K562 (cell line): ENCODE data around the gene GORASP2. TPM values are rescaled to one million over a fixed set of nuclear protein-coding genes. Genes with fewer than 3 reads are reported as not detected.

Experiments used
- ATAC-seq: fragments of 200-7000 bp; cut with Tn5 transposase; 3 replicates; pipeline ENCODE4 v1.9.1; 2020; ENCODE audit warnings: moderate library complexity
- BruUV-seq: library from RNA; stranded (reverse); fragments of 400-500 nt; replicated peaks from 2 replicates; lab custom pipeline; 2021; lab: Mats Ljungman, UMichigan
- CTCF ChIA-PET: fragments of 300-600 bp; formaldehyde crosslinking; extraction: SDS; loops from one replicate; lab custom pipeline; 2021; ENCODE audit warnings: low intra/inter-chr PET ratio; lab: Yijun Ruan, JAX
- POLR2A ChIA-PET: fragments of 300-600, 350-650 bp; sonication (Branson Sonifier 250); formaldehyde crosslinking; extraction: SDS; loops from one replicate; lab custom pipeline; 2021; ENCODE audit warnings: antibody characterized with exemption, inconsistent platforms; lab: Yijun Ruan, JAX
- DNase-seq, 4 experiments: peaks; one replicate each; pipeline versions ENCODE4 v3.0.0 to v3.0.0-alpha.2; 2011 to 2018; ENCODE audit warnings: low spot score in 3 of 4, mixed read lengths in 3 of 4; ENCODE audit errors: extremely low read depth in 1 of 4
- FAIRE-seq: peaks from 2 replicates; lab custom pipeline; 2011; peaks lifted over from hg19 to GRCh38; lab: Jason Lieb, UNC
- H2AFZ ChIP-seq: 2 replicates; pipeline ENCODE4 v1.6.0; 2011; ENCODE audit warnings: low read depth, low read length, control low read depth, inconsistent platforms
- H3K27ac ChIP-seq: fragments of 200-600 bp; 3 replicates; pipeline ENCODE4 v1.8.0; 2011; ENCODE audit warnings: low read depth, mild to moderate bottlenecking, control low read depth, inconsistent platforms, low read length, moderate library complexity, mixed read lengths; ENCODE audit errors: extremely low read depth
- H3K27me3 ChIP-seq, 2 experiments: fragments of 300-600 bp in 1 of 2; 2 replicates in 1 of 2; 3 replicates in 1 of 2; pipeline versions ENCODE4 v1.6.0 to v1.8.0; 2011; ENCODE audit warnings: inconsistent platforms in 2 of 2, low read length in 2 of 2, mild to moderate bottlenecking in 1 of 2, mixed read lengths in 1 of 2, moderate library complexity in 1 of 2; ENCODE audit not compliant: control insufficient read depth in 2 of 2, insufficient read depth in 2 of 2
- H3K36me3 ChIP-seq: fragments of 300-600 bp; 3 replicates; pipeline ENCODE4 v1.8.0; 2011; ENCODE audit warnings: mild to moderate bottlenecking, low read length, inconsistent platforms; ENCODE audit not compliant: control insufficient read depth, insufficient read depth
- H3K4me1 ChIP-seq, 2 experiments: fragments of 200-600 bp in 1 of 2; replicated peaks in 1 of 2; 2 replicates in 1 of 2; 3 replicates in 1 of 2; pipeline versions ENCODE4 v1.5.1 to v1.8.0; 2011; ENCODE audit warnings: inconsistent platforms in 2 of 2, low read length in 2 of 2, mild to moderate bottlenecking in 1 of 2, mixed read lengths in 1 of 2, moderate library complexity in 1 of 2; ENCODE audit not compliant: control insufficient read depth in 2 of 2, insufficient read depth in 2 of 2
- H3K4me2 ChIP-seq: 2 replicates; pipeline ENCODE4 v1.6.1; 2011; ENCODE audit warnings: low read length, control low read depth, inconsistent platforms, mixed read lengths; ENCODE audit not compliant: insufficient read depth
- H3K4me3 ChIP-seq: fragments of 200-600 bp; sonication (generic), shearing (Covaris generic); 2 replicates; pipeline ENCODE4 v1.5.1; 2016; ENCODE audit warnings: control low read depth, inconsistent platforms
- H3K79me2 ChIP-seq: fragments of 200-600 bp; 3 replicates; pipeline ENCODE4 v1.8.0; 2011; ENCODE audit warnings: low read length, inconsistent platforms; ENCODE audit not compliant: control insufficient read depth, insufficient read depth
- H3K9ac ChIP-seq, 2 experiments: 2 replicates each; pipeline versions ENCODE4 v1.6.0 to v1.6.1; 2011; ENCODE audit warnings: low read depth in 2 of 2, low read length in 2 of 2, control low read depth in 1 of 2, inconsistent platforms in 1 of 2, mild to moderate bottlenecking in 1 of 2, mixed read lengths in 1 of 2; ENCODE audit not compliant: insufficient read depth in 1 of 2
- H3K9me1 ChIP-seq: one replicate; pipeline ENCODE4 v1.6.0; 2011; ENCODE audit warnings: inconsistent platforms, mild to moderate bottlenecking, low read length, moderate library complexity; ENCODE audit not compliant: control insufficient read depth, insufficient read depth
- H3K9me3 ChIP-seq: replicated peaks from 2 replicates; pipeline ENCODE4 v1.5.1; 2011; ENCODE audit warnings: low read depth, low read length, inconsistent platforms; ENCODE audit not compliant: control insufficient read depth, insufficient read depth
- H4K20me1 ChIP-seq: replicated peaks from 2 replicates; pipeline ENCODE4 v1.6.1; 2011; ENCODE audit warnings: low read length, inconsistent platforms, mixed read lengths; ENCODE audit not compliant: control insufficient read depth, insufficient read depth
- DIDO1 ChIP-seq: fragments of 450-650 bp; IDR thresholded peaks from 2 replicates; pipeline ENCODE4 v1.6.1; 2016; ENCODE audit warnings: low read depth, missing biosample characterization, missing genetic modification characterization
- EGR1 ChIP-seq: fragments of 450-650 bp; conservative IDR thresholded peaks from 2 replicates; pipeline ENCODE4 v1.6.1; 2017; ENCODE audit warnings: mild to moderate bottlenecking
- HCFC1 ChIP-seq: IDR thresholded peaks from 2 replicates; pipeline ENCODE4 v1.6.1; 2012; ENCODE audit warnings: low read depth, low read length, improper control_type of control experiment
- NFIX ChIP-seq: fragments of 250-450 bp; sonication (Bioruptor Pico); IDR thresholded peaks from 2 replicates; pipeline ENCODE4 v1.4.0; 2020; ENCODE audit warnings: low read depth, mild to moderate bottlenecking, moderate library complexity
- PHF20 ChIP-seq: fragments of 450-650 bp; IDR thresholded peaks from 2 replicates; pipeline ENCODE4 v1.6.1; 2018; ENCODE audit not compliant: partially characterized antibody
- RBFOX2 ChIP-seq: fragments of 200-400 bp; formaldehyde crosslinking; IDR thresholded peaks from 2 replicates; pipeline ENCODE4 v1.6.1; 2017; ENCODE audit warnings: low read depth, mild to moderate bottlenecking, low read length, moderate library complexity
- RHOXF2B ChIP-seq: fragments of 250-450 bp; sonication (Bioruptor Pico); conservative IDR thresholded peaks from 2 replicates; pipeline ENCODE4 v1.5.1; 2021
- SRSF7 ChIP-seq: fragments of 200-400 bp; formaldehyde crosslinking; optimal IDR thresholded peaks from 2 replicates; pipeline ENCODE3; 2017; ENCODE audit warnings: mild to moderate bottlenecking, low read depth, low read length
- ZBED1 ChIP-seq: IDR thresholded peaks from 2 replicates; pipeline ENCODE4 v1.6.1; 2014
- ZNF699 ChIP-seq: fragments of 250-450 bp; sonication (Bioruptor Pico); IDR thresholded peaks from 2 replicates; pipeline ENCODE4 v1.8.0; 2021; ENCODE audit warnings: mild to moderate bottlenecking, moderate library complexity; ENCODE audit not compliant: insufficient replicate concordance
- ZNF79 ChIP-seq: fragments of 250-450 bp; sonication (Bioruptor Pico); IDR thresholded peaks from 2 replicates; pipeline ENCODE4 v1.4.0; 2020; ENCODE audit warnings: low read depth, mild to moderate bottlenecking, moderate library complexity
- WGBS: fragments of 100-300 bp; shearing (Covaris generic); methylation state at CpG from one replicate; pipeline ENCODE4 v1.1.6; 2016; ENCODE audit warnings: low coverage, mixed read lengths; ENCODE audit not compliant: insufficient coverage; ENCODE audit errors: missing lambda C conversion rate; 5-methylcytosine and 5-hydroxymethylcytosine counted together
- in situ Hi-C: fragments of 300-500 bp; cut with MboI; formaldehyde crosslinking; loops from 4 replicates; pipeline ENCODE4 v1.15.0; 2018; ENCODE audit warnings: inconsistent platforms, mixed read lengths
- intact Hi-C: fragments of 100-400 bp; cut with micrococcal nuclease; formaldehyde crosslinking; loops from 2 replicates; pipeline ENCODE4 v1.14.2; 2022
- polyA plus RNA-seq, 8 experiments: library from polyadenylated mRNA; depleted of rRNA in 4 of 8; stranded (reverse) in 5 of 8; unstranded in 3 of 8; fragments of >200 nt; fragmentation: Nextera tagmentation in 2 of 8; fragmentation: Illumina TruSeq in 1 of 8; extraction: Ambion mirVana in 2 of 8; extraction: Trizol in 1 of 8; gene quantifications; 2 replicates each; pipeline versions ENCODE4 v1.2.1 to v1.2.3, GENCODE V29; 2011 to 2014; ENCODE audit warnings: inconsistent platforms in 1 of 8, missing spikeins in 1 of 8
- total RNA-seq, 7 experiments: library from RNA; depleted of rRNA in 6 of 7; stranded (reverse); fragments of >200 nt in 6 of 7; fragmentation: Illumina TruSeq in 2 of 7; extraction: Trizol in 2 of 7; gene quantifications; 2 replicates each; pipeline versions ENCODE4 v1.2.1 to v1.2.3, GENCODE V29; 2011 to 2021; ENCODE audit warnings: low replicate concordance in 1 of 7
- TF ChIP-seq, protein P1 (sequence below): fragments of 450-650 bp; IDR thresholded peaks from 2 replicates; pipeline ENCODE4 v1.6.1; 2016; ENCODE audit warnings: antibody characterized with exemption
- TF ChIP-seq, protein P2 (sequence below): fragments of 250-450 bp; sonication (Bioruptor Pico); IDR thresholded peaks from 2 replicates; pipeline ENCODE4 v1.8.0; 2021; ENCODE audit warnings: mild to moderate bottlenecking, moderate library complexity
- TF ChIP-seq, protein P3 (sequence below): conservative IDR thresholded peaks from 2 replicates; pipeline ENCODE4 v1.6.1; 2011; ENCODE audit warnings: low read depth, mild to moderate bottlenecking, low read length; ENCODE audit not compliant: control insufficient read depth

The GORASP2 gene
- total and polyA plus RNA-seq, 9 of the 15 experiments (the other 6 are each of a cell fraction or from before 2014, with no cell fraction given) = 27.4 to 180 (median 59.6) TPM

DNA sequence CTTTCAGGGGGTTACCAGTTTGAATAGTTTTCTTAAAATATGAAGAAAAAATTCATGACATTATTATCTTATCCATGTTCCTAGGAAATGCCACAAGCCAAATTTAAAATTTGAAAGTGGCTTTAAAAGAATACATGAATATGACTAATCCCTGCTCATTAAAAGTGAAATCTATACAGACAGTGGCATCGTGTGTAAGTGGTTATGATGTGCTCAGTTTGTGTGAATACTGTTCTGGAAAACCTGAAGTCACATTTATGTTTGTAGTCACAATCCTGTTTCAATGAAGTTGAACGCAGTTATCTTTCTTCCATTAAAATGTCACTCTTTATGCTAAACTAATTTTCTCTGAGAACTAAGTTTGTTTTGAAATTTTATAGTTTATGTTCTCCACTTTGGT lies 75.8 kb downstream of the GORASP2 start:
- Histone ChIP-seq H3K4me2 (no peak overlapping the region), H3K79me2 (no peaks in the 10 kb centered on the region), H3K36me3 (peaks cover 80% of the 10 kb centered on the region), H4K20me1 (no peaks in the 10 kb centered on the region), H2AFZ (no peak overlapping the region), H3K9me1 (no peaks in the 10 kb centered on the region), H3K4me3 (no peak overlapping the region), H3K27me3 (no peaks in the 10 kb centered on the region), H3K9me3 (no peaks in the 10 kb centered on the region), H3K27ac (no peak overlapping the region), H3K4me1 (peaks cover 6 to 12% of the 10 kb centered on the region in 2 experiments; a peak in 4 of 5 replicates), H3K9ac (no peak overlapping the region)
- ATAC-seq (no peak), FAIRE-seq (no peak), DNase-seq (no peak)
- POLR2A ChIA-PET = no interaction called here
- 91% methylated on average over 2 of the region's 2 CpGs for WGBS
- CTCF ChIA-PET = no interaction called here
- TF ChIP-seq SRSF7 (no peak), NFIX (CRISPR knock-in tag) (no peak), RHOXF2B (CRISPR knock-in tag) (no peak), ZNF79 (CRISPR knock-in tag) (no peak), ZNF699 (CRISPR knock-in tag) (no peak), ZBED1 (no peak), PHF20 (no peak), EGR1 (no peak), DIDO1 (tag) (no peak), RBFOX2 (no peak), HCFC1 (no peak)
- TF ChIP-seq, protein P1, sequence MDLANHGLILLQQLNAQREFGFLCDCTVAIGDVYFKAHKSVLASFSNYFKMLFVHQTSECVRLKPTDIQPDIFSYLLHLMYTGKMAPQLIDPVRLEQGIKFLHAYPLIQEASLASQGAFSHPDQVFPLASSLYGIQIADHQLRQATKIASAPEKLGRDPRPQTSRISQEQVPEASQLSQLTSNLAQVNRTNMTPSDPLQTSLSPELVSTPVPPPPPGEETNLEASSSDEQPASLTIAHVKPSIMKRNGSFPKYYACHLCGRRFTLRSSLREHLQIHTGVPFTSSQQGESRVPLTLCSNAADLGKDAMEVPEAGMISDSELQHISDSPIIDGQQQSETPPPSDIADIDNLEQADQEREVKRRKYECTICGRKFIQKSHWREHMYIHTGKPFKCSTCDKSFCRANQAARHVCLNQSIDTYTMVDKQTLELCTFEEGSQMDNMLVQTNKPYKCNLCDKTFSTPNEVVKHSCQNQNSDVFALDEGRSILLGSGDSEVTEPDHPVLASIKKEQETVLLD = no peak
- TF ChIP-seq, protein P2, sequence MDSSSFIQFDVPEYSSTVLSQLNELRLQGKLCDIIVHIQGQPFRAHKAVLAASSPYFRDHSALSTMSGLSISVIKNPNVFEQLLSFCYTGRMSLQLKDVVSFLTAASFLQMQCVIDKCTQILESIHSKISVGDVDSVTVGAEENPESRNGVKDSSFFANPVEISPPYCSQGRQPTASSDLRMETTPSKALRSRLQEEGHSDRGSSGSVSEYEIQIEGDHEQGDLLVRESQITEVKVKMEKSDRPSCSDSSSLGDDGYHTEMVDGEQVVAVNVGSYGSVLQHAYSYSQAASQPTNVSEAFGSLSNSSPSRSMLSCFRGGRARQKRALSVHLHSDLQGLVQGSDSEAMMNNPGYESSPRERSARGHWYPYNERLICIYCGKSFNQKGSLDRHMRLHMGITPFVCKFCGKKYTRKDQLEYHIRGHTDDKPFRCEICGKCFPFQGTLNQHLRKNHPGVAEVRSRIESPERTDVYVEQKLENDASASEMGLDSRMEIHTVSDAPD (CRISPR knock-in tag) = no peak
- TF ChIP-seq, protein P3, sequence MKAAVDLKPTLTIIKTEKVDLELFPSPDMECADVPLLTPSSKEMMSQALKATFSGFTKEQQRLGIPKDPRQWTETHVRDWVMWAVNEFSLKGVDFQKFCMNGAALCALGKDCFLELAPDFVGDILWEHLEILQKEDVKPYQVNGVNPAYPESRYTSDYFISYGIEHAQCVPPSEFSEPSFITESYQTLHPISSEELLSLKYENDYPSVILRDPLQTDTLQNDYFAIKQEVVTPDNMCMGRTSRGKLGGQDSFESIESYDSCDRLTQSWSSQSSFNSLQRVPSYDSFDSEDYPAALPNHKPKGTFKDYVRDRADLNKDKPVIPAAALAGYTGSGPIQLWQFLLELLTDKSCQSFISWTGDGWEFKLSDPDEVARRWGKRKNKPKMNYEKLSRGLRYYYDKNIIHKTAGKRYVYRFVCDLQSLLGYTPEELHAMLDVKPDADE = no peak
- no TSS peak for BruUV-seq
- intact Hi-C loops = no loop called here
- in situ Hi-C loops = no loop called here
